ENCODE data around the gene DYNLL2. TPM values are rescaled to one million over a fixed set of nuclear protein-coding genes. Genes with fewer than 3 reads are reported as not detected.
A peak's percentile ranks its signal among the peaks of the same experiment; 100 is the strongest.
"Not testable (repeated sequence)": the region's sequence is repeated elsewhere in the genome, so short reads cannot be mapped to it uniquely, and the experiment has no call there.

DYNLL2 gene
- total RNA-seq = 10 to 100 TPM; 19.1 to 19.4 TPM

GRCh38 chr17:58082870-58083490 lies at the start of gene DYNLL2:
Gene DYNLL2 (plus strand): TSS chr17:58083419. CDS start chr17:58087091, 3,672 bp downstream.
- peak within 1 kb of the TSS; percentile 80 for H3K27ac Mint-ChIP-seq
- H3K4me3 Mint-ChIP-seq = peak within 1 kb of the TSS; percentile 77
- no peaks in the 10 kb centered on the region for H3K9me3 Mint-ChIP-seq
- H3K36me3 Mint-ChIP-seq (ENCODE audit: low read depth) = peaks cover 9% of the 10 kb centered on the region
- CTCF ChIA-PET = interaction anchor here (1.2 to 1.5 kb wide), 2 partner anchors 77 to 84 kb away, joined by 3 to 4 read pairs; no protein-coding TSS in a partner anchor
- no peaks in the 10 kb centered on the region for H3K27me3 Mint-ChIP-seq (ENCODE audit: low read depth)
- intact Hi-C loops (cut with micrococcal nuclease) = loop anchor here (1.0 to 5.0 kb wide), 6 partner anchors 74 to 998 kb away; partner anchors contain the start of genes AKAP1, MKS1, MRPS23 and SRSF1
- peaks cover 36% of the 10 kb centered on the region for H3K4me1 Mint-ChIP-seq (ENCODE audit: low read depth)
- peak; percentile 94 for DNase-seq

- H3K27ac Mint-ChIP-seq = no peak overlapping the region
- H3K4me1 Mint-ChIP-seq (ENCODE audit: low read depth) = no peaks in the 10 kb centered on the region
- H3K9me3 Mint-ChIP-seq = no peaks in the 10 kb centered on the region
- CTCF ChIA-PET = no interaction called here
- intact Hi-C loops (cut with micrococcal nuclease) = no loop called here
- no peak for DNase-seq
- peaks cover 2% of the 10 kb centered on the region for H3K27me3 Mint-ChIP-seq (ENCODE audit: low read depth)
- H3K4me3 Mint-ChIP-seq = no peak overlapping the region
- no peaks in the 10 kb centered on the region for H3K36me3 Mint-ChIP-seq (ENCODE audit: low read depth)
These were observed 43.2 kb upstream of the DYNLL2 start for GRCh38 chr17:58039975-58040374.

- intact Hi-C loops (cut with micrococcal nuclease) = no loop called here
These were observed 42.8 kb upstream of the DYNLL2 start for GRCh38 chr17:58040386-58040785.

GRCh38 chr17:58041161-58041560 lies 42.1 kb upstream of the DYNLL2 start:
- intact Hi-C loops (cut with micrococcal nuclease) = no loop called here
- H3K4me1 Mint-ChIP-seq (ENCODE audit: low read depth) = no peaks in the 10 kb centered on the region
- peaks cover 4% of the 10 kb centered on the region for H3K27me3 Mint-ChIP-seq (ENCODE audit: low read depth)
- no peaks in the 10 kb centered on the region for H3K36me3 Mint-ChIP-seq (ENCODE audit: low read depth)
- no peaks in the 10 kb centered on the region for H3K9me3 Mint-ChIP-seq
- CTCF ChIA-PET = no interaction called here
- no peak for DNase-seq
- H3K27ac Mint-ChIP-seq = no peak overlapping the region
- no peak overlapping the region for H3K4me3 Mint-ChIP-seq

More at GRCh38 chr17:58040386-58040785, 42.8 kb upstream of the DYNLL2 start:
- Mint-ChIP-seq H3K4me1 (ENCODE audit: low read depth) (no peaks in the 10 kb centered on the region), H3K27me3 (ENCODE audit: low read depth) (peaks cover 2% of the 10 kb centered on the region), H3K4me3 (no peak overlapping the region), H3K27ac (no peak overlapping the region), H3K9me3 (no peaks in the 10 kb centered on the region), H3K36me3 (ENCODE audit: low read depth) (no peaks in the 10 kb centered on the region)
- CTCF ChIA-PET = no interaction called here
- no peak for DNase-seq

- no peaks in the 10 kb centered on the region for H3K9me3 Mint-ChIP-seq
- CTCF ChIA-PET = no interaction called here
- no peaks in the 10 kb centered on the region for H3K4me1 Mint-ChIP-seq (ENCODE audit: low read depth)
- intact Hi-C loops (cut with micrococcal nuclease) = no loop called here
- H3K27ac Mint-ChIP-seq = no peak overlapping the region
- no peak overlapping the region for H3K4me3 Mint-ChIP-seq
- peaks cover 5% of the 10 kb centered on the region for H3K27me3 Mint-ChIP-seq (ENCODE audit: low read depth)
- no peaks in the 10 kb centered on the region for H3K36me3 Mint-ChIP-seq (ENCODE audit: low read depth)
- no peak for DNase-seq
These were observed 39.7 kb upstream of the DYNLL2 start for GRCh38 chr17:58043221-58044181.

- H3K27ac Mint-ChIP-seq; DNase-seq; H3K27me3 Mint-ChIP-seq (ENCODE audit: low read depth); H3K4me1 Mint-ChIP-seq (ENCODE audit: low read depth); CTCF ChIA-PET; intact Hi-C loops (cut with micrococcal nuclease); H3K9me3 Mint-ChIP-seq; H3K4me3 Mint-ChIP-seq; H3K36me3 Mint-ChIP-seq (ENCODE audit: low read depth): not testable (repeated sequence)
These were observed 39.0 kb upstream of the DYNLL2 start for GRCh38 chr17:58044256-58044655.

GRCh38 chr17:58046239-58047094 lies 36.8 kb upstream of the DYNLL2 start:
- no peaks in the 10 kb centered on the region for H3K36me3 Mint-ChIP-seq (ENCODE audit: low read depth)
- peaks cover 5% of the 10 kb centered on the region for H3K27me3 Mint-ChIP-seq (ENCODE audit: low read depth)
- no peak overlapping the region for H3K27ac Mint-ChIP-seq
- H3K4me3 Mint-ChIP-seq = no peak overlapping the region
- no peak for DNase-seq
- H3K9me3 Mint-ChIP-seq = no peaks in the 10 kb centered on the region
- H3K4me1 Mint-ChIP-seq (ENCODE audit: low read depth) = no peaks in the 10 kb centered on the region
- CTCF ChIA-PET = no interaction called here
- intact Hi-C loops (cut with micrococcal nuclease) = no loop called here

- intact Hi-C loops (cut with micrococcal nuclease) = no loop called here
- Mint-ChIP-seq H3K36me3 (ENCODE audit: low read depth) (no peaks in the 10 kb centered on the region), H3K27me3 (ENCODE audit: low read depth) (peaks cover 5% of the 10 kb centered on the region), H3K4me3 (no peak overlapping the region), H3K9me3 (no peaks in the 10 kb centered on the region), H3K4me1 (ENCODE audit: low read depth) (peaks cover 3% of the 10 kb centered on the region), H3K27ac (no peak overlapping the region)
- CTCF ChIA-PET = no interaction called here
- DNase-seq = no peak
These were observed 35.7 kb upstream of the DYNLL2 start for GRCh38 chr17:58047376-58048150.

- intact Hi-C loops (cut with micrococcal nuclease) = no loop called here
- H3K4me1 Mint-ChIP-seq (ENCODE audit: low read depth) = peaks cover 17% of the 10 kb centered on the region
- no peaks in the 10 kb centered on the region for H3K9me3 Mint-ChIP-seq
- no peaks in the 10 kb centered on the region for H3K36me3 Mint-ChIP-seq (ENCODE audit: low read depth)
- H3K4me3 Mint-ChIP-seq = no peak overlapping the region
- no peak for DNase-seq
- no peak overlapping the region for H3K27ac Mint-ChIP-seq
- H3K27me3 Mint-ChIP-seq (ENCODE audit: low read depth) = peaks cover 4% of the 10 kb centered on the region
- CTCF ChIA-PET = interaction anchor here (0.6 kb wide), 1 partner anchor 965 kb away, joined by 3 read pairs; no protein-coding TSS in a partner anchor
These were observed 33.7 kb upstream of the DYNLL2 start for GRCh38 chr17:58049533-58049932.

GRCh38 chr17:58050966-58051365 lies 32.3 kb upstream of the DYNLL2 start:
- no peak for DNase-seq
- intact Hi-C loops (cut with micrococcal nuclease) = no loop called here
- Mint-ChIP-seq H3K36me3 (ENCODE audit: low read depth) (no peaks in the 10 kb centered on the region), H3K4me1 (ENCODE audit: low read depth) (peaks cover 17% of the 10 kb centered on the region), H3K27me3 (ENCODE audit: low read depth) (peaks cover 4% of the 10 kb centered on the region), H3K9me3 (no peaks in the 10 kb centered on the region), H3K4me3 (no peak overlapping the region), H3K27ac (no peak overlapping the region)
- CTCF ChIA-PET = interaction anchor here (0.6 kb wide), 1 partner anchor 71 kb away, joined by 3 read pairs; no protein-coding TSS in a partner anchor

GRCh38 chr17:58051468-58051867 lies 31.8 kb upstream of the DYNLL2 start:
- intact Hi-C loops (cut with micrococcal nuclease) = no loop called here
- H3K9me3 Mint-ChIP-seq = no peaks in the 10 kb centered on the region

More at GRCh38 chr17:58051468-58051867, 31.8 kb upstream of the DYNLL2 start:
- no peak overlapping the region for H3K4me3 Mint-ChIP-seq
- no peaks in the 10 kb centered on the region for H3K27me3 Mint-ChIP-seq (ENCODE audit: low read depth)
- no peaks in the 10 kb centered on the region for H3K36me3 Mint-ChIP-seq (ENCODE audit: low read depth)
- CTCF ChIA-PET = interaction anchor here (0.6 to 1.2 kb wide), 2 partner anchors 10 to 71 kb away, joined by 3 read pairs; no protein-coding TSS in a partner anchor
- no peak for DNase-seq
- H3K27ac Mint-ChIP-seq = no peak overlapping the region
- peaks cover 17% of the 10 kb centered on the region for H3K4me1 Mint-ChIP-seq (ENCODE audit: low read depth)
